Stimulated activated CD4-positive, alpha-beta T cell treated with anti-CD3 and anti-CD28 coated beads, TNF-alpha, amount 100 ng/mL, for 4 hours (primary cell): ENCODE data around the gene PHKB.
"Not testable (repeated sequence)": the region's sequence is repeated elsewhere in the genome, so short reads cannot be mapped to it uniquely, and the experiment has no call there.

ENCODE experiments used
- DNase-seq, 3 experiments: peaks; one replicate each; pipeline ENCODE4 v3.0.0-alpha.2; 2020; ENCODE audit warnings: low read depth in 3 of 3

The PHKB gene

GRCh38 chr16:47506800-47507199 lies 45.7 kb downstream of the PHKB start:
- DNase-seq = no peak

GRCh38 chr16:47507701-47508100 lies 46.6 kb downstream of the PHKB start:
- no peak for DNase-seq

- DNase-seq = no peak
These were observed 50.8 kb downstream of the PHKB start for GRCh38 chr16:47511882-47512281.

- DNase-seq = no peak
These were observed 57.9 kb downstream of the PHKB start for GRCh38 chr16:47519037-47519436.

- no peak for DNase-seq
These were observed 58.4 kb downstream of the PHKB start for GRCh38 chr16:47519546-47519945.

- DNase-seq = no peak
These were observed 59.0 kb downstream of the PHKB start for GRCh38 chr16:47519996-47520679.

- DNase-seq = no peak
These were observed 62.3 kb downstream of the PHKB start for GRCh38 chr16:47523342-47524006.

- no peak for DNase-seq
These were observed 62.9 kb downstream of the PHKB start for GRCh38 chr16:47524007-47524405.

GRCh38 chr16:47528431-47528830 lies 67.3 kb downstream of the PHKB start:
- DNase-seq = no peak

GRCh38 chr16:47533744-47534292 lies 72.7 kb downstream of the PHKB start:
- no peak for DNase-seq

- DNase-seq = no peak
These were observed 77.3 kb downstream of the PHKB start for GRCh38 chr16:47538472-47538871.

GRCh38 chr16:47539707-47540670 lies 78.9 kb downstream of the PHKB start:
- DNase-seq = not testable (repeated sequence)

- DNase-seq = not testable (repeated sequence)
These were observed 80.0 kb downstream of the PHKB start for GRCh38 chr16:47541135-47541534.

- not testable (repeated sequence) for DNase-seq
These were observed 83.1 kb downstream of the PHKB start for GRCh38 chr16:47544255-47544654.

GRCh38 chr16:47551185-47551584 lies 90.1 kb downstream of the PHKB start:
- DNase-seq = not testable (repeated sequence)

- DNase-seq = not testable (repeated sequence)
These were observed 90.6 kb downstream of the PHKB start for GRCh38 chr16:47551767-47552166.

- no peak for DNase-seq
These were observed 92.9 kb downstream of the PHKB start for GRCh38 chr16:47553853-47554564.

- DNase-seq = not testable (repeated sequence)
These were observed 93.5 kb downstream of the PHKB start for GRCh38 chr16:47554587-47554986.

GRCh38 chr16:47561286-47561685 lies 100.2 kb downstream of the PHKB start:
- DNase-seq = no peak

GRCh38 chr16:47562366-47562765 lies 101.2 kb downstream of the PHKB start:
- DNase-seq = no peak

- DNase-seq = no peak
These were observed 104.3 kb downstream of the PHKB start for GRCh38 chr16:47565454-47565853.
